HG03066 (cell line): ENCODE data around the gene PHAX.
"Not testable (repeated sequence)": the region's sequence is repeated elsewhere in the genome, so short reads cannot be mapped to it uniquely, and the experiment has no call there.

ENCODE experiments used
- ATAC-seq: cut with Tn5 transposase; IDR thresholded peaks from one replicate; pipeline ENCODE4 v1.9.1; 2021; ENCODE audit warnings: low read depth; ENCODE audit not compliant: unreplicated experiment

The PHAX gene

GRCh38 chr5:126600631-126601511 lies at the start of gene PHAX:
TSS of gene PHAX (plus strand) at chr5:126600947. CDS start at chr5:126600963, 16 bp downstream.
- ATAC-seq = peak; percentile 94

- no peak for ATAC-seq
Measured at GRCh38 chr5:126552614-126553013, 48.1 kb upstream of the PHAX start.

- not testable (repeated sequence) for ATAC-seq
Measured at GRCh38 chr5:126555101-126555500, 45.6 kb upstream of the PHAX start.

GRCh38 chr5:126561908-126562307 lies 38.8 kb upstream of the PHAX start:
- no peak for ATAC-seq

GRCh38 chr5:126562823-126563222 lies 37.9 kb upstream of the PHAX start:
- ATAC-seq = peak; percentile 59

GRCh38 chr5:126568206-126568755 lies 32.5 kb upstream of the PHAX start:
- ATAC-seq = no peak

- no peak for ATAC-seq
Measured at GRCh38 chr5:126575644-126576043, 25.1 kb upstream of the PHAX start.

- no peak for ATAC-seq
Measured at GRCh38 chr5:126576974-126577373, 23.8 kb upstream of the PHAX start.

- ATAC-seq = no peak
Measured at GRCh38 chr5:126577415-126577814, 23.3 kb upstream of the PHAX start.

GRCh38 chr5:126579716-126580115 lies 21.0 kb upstream of the PHAX start:
- ATAC-seq = no peak

- no peak for ATAC-seq
Measured at GRCh38 chr5:126583761-126584160, 17.0 kb upstream of the PHAX start.

- no peak for ATAC-seq
Measured at GRCh38 chr5:126587551-126588390, 13.0 kb upstream of the PHAX start.

- ATAC-seq = no peak
Measured at GRCh38 chr5:126589536-126590297, 11.0 kb upstream of the PHAX start.

- no peak for ATAC-seq
Measured at GRCh38 chr5:126591549-126591948, 9.2 kb upstream of the PHAX start.

- ATAC-seq = peak; percentile 79
Measured at GRCh38 chr5:126594748-126595485, 5.8 kb upstream of the PHAX start, which contains the start of gene ALDH7A1. TSS of gene ALDH7A1 (minus strand) at chr5:126595219. CDS start at chr5:126595198, 21 bp downstream.

GRCh38 chr5:126595486-126596083 lies 5.2 kb upstream of the PHAX start:
- no peak for ATAC-seq

- no peak for ATAC-seq
Measured at GRCh38 chr5:126597156-126597555, 3.6 kb upstream of the PHAX start.

- no peak for ATAC-seq
Measured at GRCh38 chr5:126599499-126599898, 1.2 kb upstream of the PHAX start.

GRCh38 chr5:126599971-126600630 lies 646 bp upstream of the PHAX start:
- ATAC-seq = not testable (repeated sequence)
